OCI-LY1 (cell line): ENCODE measurements around the gene STX18.

Source experiments
- CTCF ChIP-seq: fragments of 200-600 bp; sonication (generic), shearing (Covaris generic); IDR thresholded peaks from 2 replicates; pipeline ENCODE4 v1.5.1; 2017; ENCODE audit warnings: mild to moderate bottlenecking, antibody characterized with exemption, low read length, moderate library complexity, mixed read lengths
- EZH2 ChIP-seq: fragments of 200-600 bp; sonication (generic), shearing (Covaris generic); IDR thresholded peaks from 2 replicates; pipeline ENCODE4 v1.8.0; 2017; ENCODE audit warnings: borderline replicate concordance, mixed run types, mild to moderate bottlenecking, antibody characterized with exemption, low read length, moderate library complexity, mixed read lengths

GRCh38 chr4:4470208-4470607 is 71.6 kb downstream of the STX18 start:
- TF ChIP-seq CTCF (no peak), EZH2 (no peak)
